ENCODE measurements around the gene RCSD1.
A peak's percentile ranks its signal among the peaks of the same experiment; 100 is the strongest.

Gene RCSD1

DNA sequence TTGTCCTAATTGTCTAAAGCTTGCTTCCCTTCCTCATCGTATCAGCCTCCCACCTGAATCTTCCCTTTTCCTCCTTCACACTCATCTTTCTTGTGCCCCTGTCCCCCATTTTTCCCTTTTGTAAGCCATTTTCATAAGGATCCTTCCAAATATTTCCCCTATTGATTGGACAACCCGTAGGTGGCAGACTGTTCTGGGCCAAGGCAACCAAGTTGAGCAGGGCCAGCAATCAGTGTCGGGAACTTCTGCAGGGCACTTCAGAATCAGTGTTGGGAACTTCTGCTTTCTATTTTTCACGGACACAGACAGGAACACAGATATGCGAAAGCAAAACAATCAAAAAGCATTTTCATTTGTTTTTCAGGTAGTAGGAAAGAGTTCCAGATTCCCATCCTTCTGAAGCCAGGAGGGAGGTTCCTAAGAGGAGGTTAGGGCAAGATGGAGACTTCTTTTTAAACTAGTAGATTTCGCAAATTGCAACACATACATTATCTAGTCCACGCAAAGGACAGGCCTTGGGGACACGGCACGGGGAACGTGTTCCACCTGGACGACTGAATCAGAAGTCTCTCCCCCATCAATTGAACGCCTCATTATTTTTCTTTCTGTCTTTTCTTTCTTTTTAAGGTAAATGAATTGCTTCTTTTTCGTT lies 91.1 kb downstream of the RCSD1 start:
- H3K27me3 ChIP-seq (replicated peaks; ENCODE audit: control insufficient read depth, insufficient read depth, low read length), result no peaks in the 10 kb centered on the region
- no peaks in the 10 kb centered on the region for H3K36me3 ChIP-seq (ENCODE audit: control insufficient read depth, insufficient read depth, low read length)
- no peak for DNase-seq (ENCODE audit: extremely low read depth, insufficient read length)
- TF ChIP-seq, protein P1, sequence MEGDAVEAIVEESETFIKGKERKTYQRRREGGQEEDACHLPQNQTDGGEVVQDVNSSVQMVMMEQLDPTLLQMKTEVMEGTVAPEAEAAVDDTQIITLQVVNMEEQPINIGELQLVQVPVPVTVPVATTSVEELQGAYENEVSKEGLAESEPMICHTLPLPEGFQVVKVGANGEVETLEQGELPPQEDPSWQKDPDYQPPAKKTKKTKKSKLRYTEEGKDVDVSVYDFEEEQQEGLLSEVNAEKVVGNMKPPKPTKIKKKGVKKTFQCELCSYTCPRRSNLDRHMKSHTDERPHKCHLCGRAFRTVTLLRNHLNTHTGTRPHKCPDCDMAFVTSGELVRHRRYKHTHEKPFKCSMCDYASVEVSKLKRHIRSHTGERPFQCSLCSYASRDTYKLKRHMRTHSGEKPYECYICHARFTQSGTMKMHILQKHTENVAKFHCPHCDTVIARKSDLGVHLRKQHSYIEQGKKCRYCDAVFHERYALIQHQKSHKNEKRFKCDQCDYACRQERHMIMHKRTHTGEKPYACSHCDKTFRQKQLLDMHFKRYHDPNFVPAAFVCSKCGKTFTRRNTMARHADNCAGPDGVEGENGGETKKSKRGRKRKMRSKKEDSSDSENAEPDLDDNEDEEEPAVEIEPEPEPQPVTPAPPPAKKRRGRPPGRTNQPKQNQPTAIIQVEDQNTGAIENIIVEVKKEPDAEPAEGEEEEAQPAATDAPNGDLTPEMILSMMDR (IDR thresholded peaks at IDR 0.05; ENCODE audit: insufficient read depth, low read length, poor library complexity, severe bottlenecking), result peak; percentile 48
- H3K4me3 ChIP-seq (replicated peaks; ENCODE audit: low read depth, low read length), result peak overlapping the region; percentile 86

DNA sequence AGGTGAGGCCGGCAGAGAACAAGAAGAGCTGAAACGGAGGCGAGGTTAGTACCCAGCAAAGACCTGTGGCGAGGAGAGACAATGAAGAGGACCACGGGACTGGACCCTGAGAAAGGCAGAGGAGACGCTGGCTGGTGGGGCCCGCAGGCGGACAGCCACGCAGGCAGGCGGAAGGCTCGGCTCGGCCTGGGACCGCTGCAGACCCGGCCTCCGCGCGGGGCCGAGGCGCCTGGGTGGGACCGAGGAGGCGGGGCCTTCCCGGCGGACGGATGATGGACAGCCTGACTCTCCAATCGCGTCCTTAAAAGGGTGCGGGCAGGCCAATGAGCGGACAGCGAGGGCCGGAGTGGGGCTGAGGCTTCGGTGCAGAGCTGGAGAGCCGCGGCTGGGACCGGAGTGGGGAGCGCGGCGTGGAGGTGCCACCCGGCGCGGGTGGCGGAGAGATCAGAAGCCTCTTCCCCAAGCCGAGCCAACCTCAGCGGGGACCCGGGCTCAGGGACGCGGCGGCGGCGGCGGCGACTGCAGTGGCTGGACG lies 91.7 kb downstream of the RCSD1 start, which contains the start of gene MPZL1:
TSS of gene MPZL1 (plus strand) at position 366 of the 535 bp plus-strand sequence. CDS start 170 bp downstream, outside the sequence.
- Histone ChIP-seq H3K4me3 (replicated peaks; ENCODE audit: low read depth, low read length) (peak within 1 kb of the TSS; percentile 86), H3K36me3 (ENCODE audit: control insufficient read depth, insufficient read depth, low read length) (no peaks in the 10 kb centered on the region), H3K27me3 (replicated peaks; ENCODE audit: control insufficient read depth, insufficient read depth, low read length) (no peaks in the 10 kb centered on the region)
- TF ChIP-seq, protein P1 (IDR thresholded peaks at IDR 0.05; ENCODE audit: insufficient read depth, low read length, poor library complexity, severe bottlenecking), result no peak
- DNase-seq (ENCODE audit: extremely low read depth, insufficient read length), result peak; percentile 94

DNA sequence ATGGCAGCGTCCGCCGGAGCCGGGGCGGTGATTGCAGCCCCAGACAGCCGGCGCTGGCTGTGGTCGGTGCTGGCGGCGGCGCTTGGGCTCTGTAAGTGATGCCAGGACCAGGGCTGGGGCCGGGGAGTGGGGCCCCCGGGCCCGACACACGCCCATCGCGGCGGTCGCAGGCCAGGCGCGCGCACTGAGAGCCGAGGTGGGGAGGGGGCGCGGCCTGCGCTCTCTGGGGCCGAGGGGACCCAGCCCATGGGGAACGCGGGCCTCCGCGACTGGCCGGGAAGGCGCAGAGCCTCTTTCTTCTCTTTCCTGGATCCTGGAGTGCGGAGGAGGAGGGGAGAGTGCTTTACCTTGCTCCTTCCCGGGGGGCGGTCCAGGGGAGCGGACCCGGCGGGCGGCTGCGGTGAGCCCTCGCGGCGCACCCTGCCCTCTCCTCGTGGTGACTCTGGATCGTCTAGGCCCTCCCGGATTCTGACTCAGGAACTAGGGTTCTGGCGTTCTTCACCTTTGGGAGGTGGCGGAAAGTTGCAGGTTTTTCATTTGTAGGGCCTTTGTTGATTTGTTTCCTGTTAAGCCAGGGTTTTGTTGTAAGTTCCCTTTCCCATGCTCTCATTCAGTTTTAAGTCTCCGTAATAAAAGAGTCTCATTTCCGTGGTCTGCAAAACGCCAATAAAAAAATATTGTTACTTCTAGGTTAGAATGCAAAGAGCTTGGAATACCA lies 92.3 kb downstream of the RCSD1 start:
- no peaks in the 10 kb centered on the region for H3K36me3 ChIP-seq (ENCODE audit: control insufficient read depth, insufficient read depth, low read length)
- peak; percentile 51 for DNase-seq (ENCODE audit: extremely low read depth, insufficient read length)

DNA sequence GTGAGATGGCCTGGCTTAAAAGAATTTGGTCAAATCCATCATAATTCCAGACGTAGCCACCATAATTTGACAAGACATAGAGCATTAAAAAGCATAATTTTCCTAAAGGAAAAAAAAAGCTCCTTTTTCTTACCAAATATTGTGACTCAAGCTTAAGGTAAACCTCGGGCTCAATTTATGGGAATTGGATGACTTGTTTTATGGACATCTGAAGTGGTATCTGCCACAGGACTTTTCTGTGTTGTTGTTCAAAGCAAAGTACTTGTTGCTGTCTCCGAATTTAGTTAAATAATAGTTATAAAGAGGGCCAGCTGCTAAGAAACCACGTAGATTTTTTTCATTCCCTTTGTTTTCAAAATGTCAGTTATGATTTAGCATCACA lies 92.8 kb downstream of the RCSD1 start:
- Histone ChIP-seq H3K36me3 (ENCODE audit: control insufficient read depth, insufficient read depth, low read length) (no peaks in the 10 kb centered on the region), H3K4me3 (replicated peaks; ENCODE audit: low read depth, low read length) (peak overlapping the region; percentile 86), H3K27me3 (replicated peaks; ENCODE audit: control insufficient read depth, insufficient read depth, low read length) (no peaks in the 10 kb centered on the region)
- TF ChIP-seq, protein P1 (IDR thresholded peaks at IDR 0.05; ENCODE audit: insufficient read depth, low read length, poor library complexity, severe bottlenecking), result no peak
- DNase-seq (ENCODE audit: extremely low read depth, insufficient read length), result no peak

More for the DNA sequence above, 92.3 kb downstream of the RCSD1 start:
- H3K4me3 ChIP-seq (replicated peaks; ENCODE audit: low read depth, low read length), result peak overlapping the region; percentile 86
- H3K27me3 ChIP-seq (replicated peaks; ENCODE audit: control insufficient read depth, insufficient read depth, low read length), result no peaks in the 10 kb centered on the region
- TF ChIP-seq, protein P1 (IDR thresholded peaks at IDR 0.05; ENCODE audit: insufficient read depth, low read length, poor library complexity, severe bottlenecking), result no peak

DNA sequence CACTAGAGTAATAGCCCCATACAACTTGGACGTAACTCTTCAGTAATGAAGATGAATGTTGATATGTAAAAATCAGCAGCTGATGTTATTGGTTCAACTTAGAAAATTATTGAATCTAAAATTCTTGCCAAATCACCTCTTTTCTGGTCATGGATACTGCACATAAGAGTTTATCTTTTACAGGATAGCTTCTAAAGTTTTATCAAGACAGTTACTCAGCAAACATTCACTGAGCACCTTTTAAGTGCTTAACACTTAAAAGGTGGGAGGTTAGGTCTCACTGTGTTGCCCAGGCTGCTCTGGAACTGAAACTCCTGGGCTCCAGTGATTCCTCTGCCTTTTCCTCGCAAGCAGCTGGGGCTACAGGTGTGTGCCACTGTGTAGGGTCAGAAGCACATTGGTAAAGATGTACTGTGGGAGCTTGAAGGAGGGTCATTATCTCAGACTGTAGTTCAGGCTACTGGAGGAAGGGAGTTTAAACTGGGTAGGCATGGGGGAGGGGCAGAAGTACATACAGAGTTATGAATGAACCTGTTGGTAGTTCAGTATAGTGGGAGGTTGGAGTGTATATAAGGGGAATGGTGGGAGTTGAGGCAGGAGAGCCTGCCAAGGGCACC lies 93.8 kb downstream of the RCSD1 start:
- Histone ChIP-seq H3K36me3 (ENCODE audit: control insufficient read depth, insufficient read depth, low read length) (no peaks in the 10 kb centered on the region), H3K27me3 (replicated peaks; ENCODE audit: control insufficient read depth, insufficient read depth, low read length) (no peaks in the 10 kb centered on the region), H3K4me3 (replicated peaks; ENCODE audit: low read depth, low read length) (no peak overlapping the region)
- TF ChIP-seq, protein P1 (IDR thresholded peaks at IDR 0.05; ENCODE audit: insufficient read depth, low read length, poor library complexity, severe bottlenecking), result no peak
- DNase-seq (ENCODE audit: extremely low read depth, insufficient read length), result no peak
